SU-DHL-6 (cell line): Measurements from ENCODE around the gene LARP6.

Experiments
- CTCF ChIP-seq: fragments of 200-600 bp; sonication (generic); IDR thresholded peaks from one replicate; pipeline ENCODE4 v1.5.1; 2017; ENCODE audit warnings: antibody characterized with exemption, mild to moderate bottlenecking, low read length, moderate library complexity; ENCODE audit not compliant: insufficient read depth, poor library complexity, severe bottlenecking
- EZH2phosphoT487 ChIP-seq: fragments of 200-600 bp; sonication (generic), shearing (Covaris generic); conservative IDR thresholded peaks from 2 replicates; pipeline ENCODE4 v1.6.1; 2018; ENCODE audit warnings: mild to moderate bottlenecking, antibody characterized with exemption, low read length, moderate library complexity, mixed read lengths

- TF ChIP-seq CTCF (no peak), EZH2phosphoT487 (no peak)
Measured at GRCh38 chr15:70854666-70854976, 664 bp upstream of the LARP6 start.
